NCI-H2029 treated with DMSO at 0.1 percent for 48 hours (cell line): ENCODE data around the gene TMEM267.
"Not testable (repeated sequence)": the region's sequence is repeated elsewhere in the genome, so short reads cannot be mapped to it uniquely, and the experiment has no call there.

ENCODE experiments used
- DNase-seq: peaks from one replicate; lab custom pipeline; 2025; lab: John Stamatoyannopoulos, UW

TMEM267 gene

GRCh38 chr5:43483298-43484105 is at the start of gene TMEM267:
TMEM267 (minus strand) TSS chr5:43483865; CDS start chr5:43453969, 29,896 bp downstream.
- peak; percentile 70 for DNase-seq

GRCh38 chr5:43530648-43531047 is 47.0 kb upstream of the TMEM267 start:
- no peak for DNase-seq

GRCh38 chr5:43523662-43524072 is 40.0 kb upstream of the TMEM267 start:
- DNase-seq, result no peak

- DNase-seq, result no peak
These were observed 37.0 kb upstream of the TMEM267 start for GRCh38 chr5:43520615-43521014.

- no peak for DNase-seq
These were observed 32.0 kb upstream of the TMEM267 start for GRCh38 chr5:43515678-43516048.

- DNase-seq, result peak; percentile 91
These were observed 31.4 kb upstream of the TMEM267 start, which contains the start of gene C5orf34 for GRCh38 chr5:43514816-43515677. C5orf34 (minus strand) TSS chr5:43515148; CDS start chr5:43509339, 5,809 bp downstream.

- no peak for DNase-seq
These were observed 30.8 kb upstream of the TMEM267 start for GRCh38 chr5:43514471-43514815.

- DNase-seq, result no peak
These were observed 30.4 kb upstream of the TMEM267 start for GRCh38 chr5:43514025-43514424.

- DNase-seq, result not testable (repeated sequence)
These were observed 27.4 kb upstream of the TMEM267 start for GRCh38 chr5:43511062-43511461.

- DNase-seq, result no peak
These were observed 14.9 kb upstream of the TMEM267 start for GRCh38 chr5:43498581-43498980.

GRCh38 chr5:43497311-43498104 is 13.8 kb upstream of the TMEM267 start:
- peak; percentile 35 for DNase-seq

GRCh38 chr5:43491326-43491725 is 7.7 kb upstream of the TMEM267 start:
- no peak for DNase-seq

GRCh38 chr5:43486353-43486752 is 2.7 kb upstream of the TMEM267 start:
- DNase-seq, result no peak

GRCh38 chr5:43485406-43485805 is 1.7 kb upstream of the TMEM267 start:
- no peak for DNase-seq

- DNase-seq, result peak; percentile 58
These were observed 613 bp upstream of the TMEM267 start for GRCh38 chr5:43484106-43484849.

- no peak for DNase-seq
These were observed 971 bp downstream of the TMEM267 start for GRCh38 chr5:43482490-43483297.

- no peak for DNase-seq
These were observed 13.8 kb downstream of the TMEM267 start for GRCh38 chr5:43469671-43470391.

GRCh38 chr5:43467100-43467499 is 16.6 kb downstream of the TMEM267 start:
- no peak for DNase-seq

- DNase-seq, result not testable (repeated sequence)
These were observed 18.2 kb downstream of the TMEM267 start for GRCh38 chr5:43465455-43465854.

- DNase-seq, result no peak
These were observed 22.6 kb downstream of the TMEM267 start for GRCh38 chr5:43461066-43461465.
